Keratinocyte (primary cell): ENCODE results near the gene DNMT3A. TPM values are rescaled to one million over a fixed set of nuclear protein-coding genes. Genes with fewer than 3 reads are reported as not detected.

Experiments
- DNase-seq: peaks from one replicate; pipeline ENCODE4 v3.0.0-alpha.2; 2011; ENCODE audit warnings: low read depth, missing footprints, low spot score
- FAIRE-seq: peaks from 2 replicates; lab custom pipeline; 2011; peaks lifted over from hg19 to GRCh38; lab: Jason Lieb, UNC
- H2AFZ ChIP-seq: 2 replicates; pipeline ENCODE4 v1.6.0; 2012; ENCODE audit warnings: low read length, control low read depth, inconsistent platforms; ENCODE audit not compliant: control insufficient read depth
- H3K27ac ChIP-seq: 2 replicates; pipeline ENCODE4 v1.5.1; 2011; ENCODE audit warnings: low read length; ENCODE audit not compliant: control insufficient read depth, insufficient read depth
- H3K27me3 ChIP-seq: 3 replicates; pipeline ENCODE4 v1.6.0; 2011; ENCODE audit warnings: low read length; ENCODE audit not compliant: control insufficient read depth, insufficient read depth; ENCODE audit errors: extremely low read depth
- H3K36me3 ChIP-seq, 2 experiments: 2 replicates in 1 of 2; 3 replicates in 1 of 2; pipeline ENCODE4 v1.5.1; 2011; ENCODE audit warnings: low read length in 2 of 2, mild to moderate bottlenecking in 1 of 2; ENCODE audit not compliant: control insufficient read depth in 2 of 2, insufficient read depth in 2 of 2; ENCODE audit errors: extremely low read depth in 1 of 2
- H3K4me1 ChIP-seq: 3 replicates; pipeline ENCODE4 v1.5.1; 2011; ENCODE audit warnings: low read length; ENCODE audit not compliant: control insufficient read depth, insufficient read depth; ENCODE audit errors: extremely low read depth
- H3K4me2 ChIP-seq: 3 replicates; pipeline ENCODE4 v1.6.0; 2011; ENCODE audit warnings: low read depth, low read length; ENCODE audit not compliant: control insufficient read depth, insufficient read depth; ENCODE audit errors: extremely low read depth
- H3K4me3 ChIP-seq, 3 experiments: fragments of 200-600 bp in 1 of 3; sonication (generic) in 1 of 3; 2 replicates in 2 of 3; 3 replicates in 1 of 3; pipeline ENCODE4 v1.5.1; 2011 to 2016; ENCODE audit warnings: low read length in 3 of 3, mild to moderate bottlenecking in 3 of 3, control low read depth in 2 of 3, inconsistent platforms in 1 of 3, low read depth in 1 of 3, mixed read lengths in 1 of 3, mixed run types in 1 of 3, moderate library complexity in 1 of 3; ENCODE audit not compliant: control insufficient read depth in 2 of 3, insufficient read depth in 2 of 3; ENCODE audit errors: extremely low read depth in 1 of 3
- H3K79me2 ChIP-seq: 2 replicates; pipeline ENCODE4 v1.6.0; 2012; ENCODE audit warnings: low read length; ENCODE audit not compliant: control insufficient read depth, insufficient read depth
- H3K9ac ChIP-seq: 3 replicates; pipeline ENCODE4 v1.6.0; 2011; ENCODE audit warnings: low read length; ENCODE audit not compliant: control insufficient read depth, insufficient read depth; ENCODE audit errors: extremely low read depth
- H3K9me1 ChIP-seq: 3 replicates; pipeline ENCODE4 v1.6.0; 2011; ENCODE audit warnings: low read length; ENCODE audit not compliant: control insufficient read depth, insufficient read depth; ENCODE audit errors: extremely low read depth
- H3K9me3 ChIP-seq: 2 replicates; pipeline ENCODE4 v1.5.1; 2012; ENCODE audit warnings: low read depth, low read length; ENCODE audit not compliant: control insufficient read depth
- H4K20me1 ChIP-seq: 3 replicates; pipeline ENCODE4 v1.6.0; 2011; ENCODE audit warnings: low read length; ENCODE audit not compliant: control insufficient read depth, insufficient read depth; ENCODE audit errors: extremely low read depth
- CTCF ChIP-seq, 3 experiments: IDR thresholded peaks in 1 of 3; conservative IDR thresholded peaks in 1 of 3; optimal IDR thresholded peaks in 1 of 3; 2 replicates in 2 of 3; 3 replicates in 1 of 3; pipeline versions ENCODE3 to v1.5.1; 2011; ENCODE audit warnings: low read length in 3 of 3, mild to moderate bottlenecking in 3 of 3, moderate library complexity in 2 of 3, control low read depth in 1 of 3, inconsistent platforms in 1 of 3; ENCODE audit not compliant: insufficient read depth in 2 of 3; ENCODE audit errors: extremely low read depth in 1 of 3
- EZH2 ChIP-seq: IDR thresholded peaks from one replicate; pipeline ENCODE4 v1.6.1; 2012; ENCODE audit warnings: inconsistent platforms, mild to moderate bottlenecking, low read length, moderate library complexity
- dilution Hi-C: fragments of 300-500 bp; cut with MboI; formaldehyde crosslinking; loops from one replicate; pipeline ENCODE4 v1.7.0; 2020; ENCODE audit warnings: low sequenced_read_pairs; ENCODE audit not compliant: extremely low pct_ligation_motif_present
- polyA plus RNA-seq, 5 experiments: library from polyadenylated mRNA; depleted of rRNA in 3 of 5; stranded (reverse) in 3 of 5; stranded (forward) in 1 of 5; unstranded in 1 of 5; fragments of >200 nt; gene quantifications; 1 replicate in 1 of 5; 2 replicates in 3 of 5; 3 replicates in 1 of 5; pipeline versions ENCODE4 v1.2.1 to v1.2.3, GENCODE V29; 2011 to 2012; ENCODE audit warnings: missing spikeins in 2 of 5, low read depth in 1 of 5, low replicate concordance in 1 of 5

The DNMT3A gene
- polyA plus RNA-seq, 1 donor (not counting 4 experiments of a cell fraction or from before 2014, with no cell fraction given): 1.5 TPM

- H3K36me3 ChIP-seq: peaks cover 4% of the 10 kb centered on the region in 2 experiments
- H3K27me3 ChIP-seq: no peaks in the 10 kb centered on the region
- H3K4me2 ChIP-seq: no peak overlapping the region
- dilution Hi-C loops: no loop called here
- H3K9me3 ChIP-seq: peaks cover 4% of the 10 kb centered on the region
- H3K9me1 ChIP-seq: no peaks in the 10 kb centered on the region
- no peaks in the 10 kb centered on the region for H3K79me2 ChIP-seq
- peaks cover 6% of the 10 kb centered on the region for H3K4me1 ChIP-seq
- no peak overlapping the region for H3K27ac ChIP-seq
- H3K4me3 ChIP-seq: no peak overlapping the region
- H4K20me1 ChIP-seq: no peaks in the 10 kb centered on the region
- no peak overlapping the region for H3K9ac ChIP-seq
- TF ChIP-seq CTCF (optimal IDR thresholded peaks at IDR 0.05 in 1 of 3, IDR thresholded peaks at IDR 0.05 in 1 of 3, conservative IDR thresholded peaks at IDR 0.05 in 1 of 3; ENCODE audit: extremely low read depth in 1 of 3, insufficient read depth in 2 of 3, low read length in 3 of 3): no peak
- TF ChIP-seq EZH2: no peak
- no peak overlapping the region for H2AFZ ChIP-seq
- FAIRE-seq (no peak), DNase-seq (no peak)
Measured at GRCh38 chr2:25383806-25384205, 42.1 kb upstream of the DNMT3A start.

- FAIRE-seq: no peak
- dilution Hi-C loops: no loop called here
- peaks cover 2 to 4% of the 10 kb centered on the region in 2 experiments for H3K36me3 ChIP-seq
Measured at GRCh38 chr2:25381502-25381901, 39.8 kb upstream of the DNMT3A start.

More at GRCh38 chr2:25381502-25381901, 39.8 kb upstream of the DNMT3A start:
- Histone ChIP-seq H3K4me2 (no peak overlapping the region), H3K4me3 (no peak overlapping the region), H3K4me1 (peaks cover 18% of the 10 kb centered on the region), H3K79me2 (no peaks in the 10 kb centered on the region), H2AFZ (no peak overlapping the region), H4K20me1 (no peaks in the 10 kb centered on the region), H3K9me1 (no peaks in the 10 kb centered on the region), H3K27ac (no peak overlapping the region), H3K9ac (no peak overlapping the region), H3K9me3 (peaks cover 5% of the 10 kb centered on the region), H3K27me3 (no peaks in the 10 kb centered on the region)
- no peak for DNase-seq
- no peak for TF ChIP-seq CTCF (optimal IDR thresholded peaks at IDR 0.05 in 1 of 3, IDR thresholded peaks at IDR 0.05 in 1 of 3, conservative IDR thresholded peaks at IDR 0.05 in 1 of 3; ENCODE audit: extremely low read depth in 1 of 3, insufficient read depth in 2 of 3, low read length in 3 of 3)
- no peak for TF ChIP-seq EZH2
